Ovary (tissue), 9 donors: ENCODE data around the gene PRL. TPM values are rescaled to one million over a fixed set of nuclear protein-coding genes. Genes with fewer than 3 reads are reported as not detected.

ENCODE experiments used
- DNase-seq, 5 donors: peaks; one replicate each; pipeline ENCODE4 v3.0.0-alpha.2; 2019 to 2020
- H3K27ac ChIP-seq, 2 donors: fragments of 200-600 bp; one replicate each; pipeline versions ENCODE4 v1.5.1 to v1.8.0; 2019 to 2022
- H3K27me3 ChIP-seq: fragments of 200-600 bp; one replicate; pipeline ENCODE4 v1.8.0; 2022
- H3K36me3 ChIP-seq: fragments of 200-600 bp; sonication (generic); one replicate; pipeline ENCODE4 v1.5.1; 2019
- H3K4me1 ChIP-seq: one replicate; pipeline ENCODE4 v1.8.1; 2013; ENCODE audit warnings: mild to moderate bottlenecking, moderate library complexity; ENCODE audit not compliant: insufficient read depth
- H3K4me3 ChIP-seq: fragments of 200-600 bp; sonication (generic); one replicate; pipeline ENCODE4 v1.5.1; 2017
- H3K9me3 ChIP-seq, 2 donors: fragments of 200-600 bp in 1 of 2; sonication (generic) in 1 of 2; one replicate each; pipeline versions ENCODE4 v1.5.1 to v1.8.1; 2013 to 2019; ENCODE audit warnings: mild to moderate bottlenecking in 1 of 2, moderate library complexity in 1 of 2
- EP300 ChIP-seq: sonication (generic); formaldehyde crosslinking; IDR thresholded peaks from one replicate; pipeline ENCODE4 v1.6.1; 2017; ENCODE audit warnings: antibody characterized with exemption
- POLR2A ChIP-seq: fragments of 450-650 bp; IDR thresholded peaks from one replicate; pipeline ENCODE4 v1.6.1; 2017; ENCODE audit warnings: antibody characterized with exemption, mild to moderate bottlenecking, moderate library complexity
- WGBS, 3 donors: extraction: QIAGEN DNeasy Blood & Tissue Kit in 1 of 3; methylation state at CpG; one replicate each; pipeline versions ENCODE4 v1.1.5 to v1.1.7; 2013 to 2017; 5-methylcytosine and 5-hydroxymethylcytosine counted together
- intact Hi-C, 4 donors: fragments of 100-400 bp; cut with DNase I; formaldehyde crosslinking; loops; one replicate each; pipeline versions ENCODE4 v1.11.0 to v1.15.1; 2022 to 2023
- polyA plus RNA-seq, 2 donors: library from polyadenylated mRNA; stranded (reverse); fragments of 200-250 nt in 1 of 2; fragments of 350-450 nt in 1 of 2; fragmentation: Illumina TruSeq in 1 of 2; extraction: RNeasy Lipid Tissue Mini Kit (QIAGEN cat#74804) in 1 of 2; gene quantifications; one replicate each; pipeline ENCODE4 v1.2.3, GENCODE V29; 2013 to 2014
- total RNA-seq, 7 donors: library from RNA; depleted of rRNA in 2 of 7; stranded (reverse); fragments of >200 nt in 2 of 7; fragmentation: NEBNext Ultra II Directional in 3 of 7; extraction: Animal tissue kit (Norgen Biotek cat#: 25700) in 3 of 7; gene quantifications; one replicate each; pipeline versions ENCODE4 v1.1.0 to v1.2.4, GENCODE V29; 2016 to 2023
- TF ChIP-seq, protein P1 (sequence below), 3 donors: fragments of 450-650 bp in 2 of 3; fragments of 200-600 bp in 1 of 3; IDR thresholded peaks; one replicate each; pipeline versions ENCODE4 v1.5.1 to v1.8.0; 2016 to 2022; ENCODE audit warnings: antibody characterized with exemption in 3 of 3, mild to moderate bottlenecking in 1 of 3
- donor health status: DM: no; HTN: no; CAD: no; lungs with moderate emphysema.
- donor health status: DM: no; HTN: no; CAD: no.
- donor health status: Bipolar disorder and iron deficiency.
- donor health status: DM: yes; HTN: yes; CAD: no.
- donor health status: DM: no; HTN: no; CAD: no.
- donor health status: DM: yes; HTN: yes; CAD: no.

The PRL gene
- total and polyA plus RNA-seq, 9 donors, result 0.08 to 0.58 (median 0.22) TPM; not detected in 6

GRCh38 chr6:22279427-22279826, 17.4 kb downstream of the PRL start:
- no peaks in the 10 kb centered on the region for H3K27me3 ChIP-seq
- H3K27ac ChIP-seq, result no peak overlapping the region
- no peaks in the 10 kb centered on the region for H3K9me3 ChIP-seq
- 92 to 97% (median 96%) methylated on average over 2 of the region's 2 CpGs for WGBS, 3 donors
- TF ChIP-seq EP300 (no peak), POLR2A (no peak)
- TF ChIP-seq, protein P1, sequence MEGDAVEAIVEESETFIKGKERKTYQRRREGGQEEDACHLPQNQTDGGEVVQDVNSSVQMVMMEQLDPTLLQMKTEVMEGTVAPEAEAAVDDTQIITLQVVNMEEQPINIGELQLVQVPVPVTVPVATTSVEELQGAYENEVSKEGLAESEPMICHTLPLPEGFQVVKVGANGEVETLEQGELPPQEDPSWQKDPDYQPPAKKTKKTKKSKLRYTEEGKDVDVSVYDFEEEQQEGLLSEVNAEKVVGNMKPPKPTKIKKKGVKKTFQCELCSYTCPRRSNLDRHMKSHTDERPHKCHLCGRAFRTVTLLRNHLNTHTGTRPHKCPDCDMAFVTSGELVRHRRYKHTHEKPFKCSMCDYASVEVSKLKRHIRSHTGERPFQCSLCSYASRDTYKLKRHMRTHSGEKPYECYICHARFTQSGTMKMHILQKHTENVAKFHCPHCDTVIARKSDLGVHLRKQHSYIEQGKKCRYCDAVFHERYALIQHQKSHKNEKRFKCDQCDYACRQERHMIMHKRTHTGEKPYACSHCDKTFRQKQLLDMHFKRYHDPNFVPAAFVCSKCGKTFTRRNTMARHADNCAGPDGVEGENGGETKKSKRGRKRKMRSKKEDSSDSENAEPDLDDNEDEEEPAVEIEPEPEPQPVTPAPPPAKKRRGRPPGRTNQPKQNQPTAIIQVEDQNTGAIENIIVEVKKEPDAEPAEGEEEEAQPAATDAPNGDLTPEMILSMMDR (IDR thresholded peaks at IDR 0.05), result no peak
- intact Hi-C loops, result no loop called here
- no peak for DNase-seq
- H3K4me3 ChIP-seq, result no peak overlapping the region
- H3K4me1 ChIP-seq, result no peaks in the 10 kb centered on the region
- H3K36me3 ChIP-seq, result no peaks in the 10 kb centered on the region

DNA sequence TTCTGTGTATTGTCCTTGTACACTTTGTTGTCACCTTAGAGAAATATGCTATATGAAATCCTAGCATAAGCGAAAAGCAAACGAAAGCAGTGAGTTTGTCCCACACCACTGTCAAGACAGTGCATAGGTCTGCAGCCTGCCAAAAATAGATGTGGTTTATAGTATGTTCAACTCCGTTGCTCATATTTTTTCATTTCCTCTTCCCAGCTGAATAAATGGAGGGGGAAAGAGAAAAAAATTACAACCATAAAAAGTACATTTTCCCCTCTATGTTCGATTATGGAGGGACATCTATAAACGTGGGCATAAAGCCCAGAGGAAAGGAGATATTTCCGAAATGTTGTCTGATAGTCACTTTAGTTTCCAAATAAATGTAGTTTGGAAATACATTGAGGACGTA, 25.8 kb downstream of the PRL start:
- WGBS, 3 donors, result 64 to 65% (median 64%) methylated on average over 7 of the region's 7 CpGs
- H3K27ac ChIP-seq, result no peak overlapping the region

GRCh38 chr6:22263748-22264147, 33.1 kb downstream of the PRL start:
- Histone ChIP-seq H3K27ac (no peak overlapping the region), H3K4me3 (no peak overlapping the region), H3K27me3 (no peaks in the 10 kb centered on the region), H3K9me3 (no peaks in the 10 kb centered on the region), H3K4me1 (no peaks in the 10 kb centered on the region), H3K36me3 (no peaks in the 10 kb centered on the region)
- intact Hi-C loops, result no loop called here
- TF ChIP-seq POLR2A, result no peak
- 83 to 93% (median 84%) methylated on average over 2 of the region's 2 CpGs for WGBS, 3 donors
- no peak for DNase-seq

More for the DNA sequence above, 25.8 kb downstream of the PRL start:
- H3K27me3 ChIP-seq, result no peaks in the 10 kb centered on the region
- no peaks in the 10 kb centered on the region for H3K4me1 ChIP-seq
- DNase-seq, result no peak
- H3K9me3 ChIP-seq, result no peaks in the 10 kb centered on the region
- H3K36me3 ChIP-seq, result no peaks in the 10 kb centered on the region
- H3K4me3 ChIP-seq, result no peak overlapping the region
- no peak for TF ChIP-seq POLR2A
- TF ChIP-seq, protein P1 (IDR thresholded peaks at IDR 0.05), result no peak
- TF ChIP-seq EP300, result no peak
- intact Hi-C loops, result no loop called here

DNA sequence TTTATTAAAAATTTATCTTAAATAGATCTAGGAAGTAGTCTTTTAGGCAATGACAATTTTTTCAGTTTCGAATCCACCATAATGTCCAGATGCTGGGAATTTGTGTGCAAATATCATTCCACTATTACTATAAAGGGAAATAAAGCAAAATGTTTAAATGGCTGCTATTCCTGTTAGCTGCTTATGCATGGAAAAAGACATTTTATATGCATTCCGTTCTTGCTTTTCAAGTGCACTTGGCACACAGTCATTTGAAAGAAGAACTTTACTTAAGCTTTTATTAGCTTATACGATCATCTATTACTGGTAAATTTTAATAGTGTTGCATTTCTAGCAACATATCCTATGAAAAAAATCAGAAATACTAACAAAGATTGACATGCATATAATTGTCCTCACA, 42.0 kb downstream of the PRL start:
- Histone ChIP-seq H3K4me3 (no peak overlapping the region), H3K9me3 (no peaks in the 10 kb centered on the region), H3K27me3 (no peaks in the 10 kb centered on the region), H3K4me1 (no peaks in the 10 kb centered on the region), H3K27ac (no peak overlapping the region), H3K36me3 (no peaks in the 10 kb centered on the region)
- DNase-seq, result no peak
- 79 to 87% (median 85%) methylated on average over 3 of the region's 3 CpGs for WGBS, 3 donors
- TF ChIP-seq, protein P1 (IDR thresholded peaks at IDR 0.05), result no peak
- TF ChIP-seq EP300, result no peak
- TF ChIP-seq POLR2A, result no peak
- intact Hi-C loops, result no loop called here

- TF ChIP-seq POLR2A (no peak), EP300 (no peak)
- TF ChIP-seq, protein P1 (IDR thresholded peaks at IDR 0.05), result no peak
- intact Hi-C loops, result no loop called here
- 68 to 82% (median 75%) methylated on average over 1 of the region's 1 CpG for WGBS, 3 donors
Measured at GRCh38 chr6:22253955-22254655, 42.7 kb downstream of the PRL start.

More at GRCh38 chr6:22253955-22254655, 42.7 kb downstream of the PRL start:
- Histone ChIP-seq H3K4me1 (no peaks in the 10 kb centered on the region), H3K27me3 (no peaks in the 10 kb centered on the region), H3K27ac (no peak overlapping the region), H3K36me3 (no peaks in the 10 kb centered on the region), H3K9me3 (no peaks in the 10 kb centered on the region), H3K4me3 (no peak overlapping the region)
- no peak for DNase-seq
